CD14-positive monocyte (primary cell): ENCODE measurements around the gene NONO. TPM values are rescaled to one million over a fixed set of nuclear protein-coding genes. Genes with fewer than 3 reads are reported as not detected.

Experiments
- DNase-seq, 3 donors: peaks; one replicate each; pipeline ENCODE4 v3.0.0-alpha.2; 2011 to 2022
- H2AFZ ChIP-seq: 2 replicates; pipeline ENCODE4 v1.6.0; 2012; ENCODE audit warnings: mild to moderate bottlenecking, low read depth, low read length, inconsistent platforms; ENCODE audit not compliant: insufficient read depth, poor library complexity, severe bottlenecking
- H3K27ac ChIP-seq, 2 donors: 1 replicate in 1 of 2; 2 replicates in 1 of 2; pipeline ENCODE4 v1.5.1; 2012 to 2013; ENCODE audit warnings: low read length in 2 of 2, control low read depth in 1 of 2, inconsistent platforms in 1 of 2, low read depth in 1 of 2, mild to moderate bottlenecking in 1 of 2
- H3K27me3 ChIP-seq, 2 donors: one replicate each; pipeline versions ENCODE4 v1.6.0 to v1.6.1; 2011 to 2013; ENCODE audit warnings: low read length in 2 of 2; ENCODE audit not compliant: control insufficient read depth in 2 of 2, insufficient read depth in 2 of 2
- H3K36me3 ChIP-seq, 2 donors: replicated peaks in 1 of 2; 1 replicate in 1 of 2; 2 replicates in 1 of 2; pipeline versions ENCODE4 v1.5.1 to v1.6.1; 2012 to 2013; ENCODE audit warnings: low read length in 2 of 2, control low read depth in 1 of 2, inconsistent platforms in 1 of 2, mild to moderate bottlenecking in 1 of 2; ENCODE audit not compliant: insufficient read depth in 2 of 2, control insufficient read depth in 1 of 2
- H3K4me1 ChIP-seq, 2 donors: 1 replicate in 1 of 2; 2 replicates in 1 of 2; pipeline versions ENCODE4 v1.5.1 to v1.6.1; 2012 to 2013; ENCODE audit warnings: low read length in 2 of 2, control low read depth in 1 of 2, inconsistent platforms in 1 of 2, mild to moderate bottlenecking in 1 of 2, moderate library complexity in 1 of 2; ENCODE audit not compliant: insufficient read depth in 2 of 2, control insufficient read depth in 1 of 2
- H3K4me2 ChIP-seq: replicated peaks from 2 replicates; pipeline ENCODE3; 2012; ENCODE audit warnings: low read length, moderate library complexity, mild to moderate bottlenecking; ENCODE audit not compliant: poor library complexity, severe bottlenecking; ENCODE audit errors: extremely low read depth
- H3K4me3 ChIP-seq, 3 experiments: fragments of 200-600 bp in 1 of 3; sonication (generic) in 1 of 3; replicated peaks in 1 of 3; 1 replicate in 2 of 3; 2 replicates in 1 of 3; pipeline ENCODE4 v1.5.1; 2011 to 2013; ENCODE audit warnings: low read length in 3 of 3, mild to moderate bottlenecking in 3 of 3, control low read depth in 2 of 3, low read depth in 2 of 3, inconsistent platforms in 1 of 3, moderate library complexity in 1 of 3
- H3K79me2 ChIP-seq: 2 replicates; pipeline ENCODE4 v1.6.0; 2012; ENCODE audit warnings: mild to moderate bottlenecking, control low read depth, inconsistent platforms, low read length, moderate library complexity; ENCODE audit not compliant: insufficient read depth
- H3K9ac ChIP-seq: 2 replicates; pipeline ENCODE4 v1.6.0; 2017; ENCODE audit warnings: low read length, mild to moderate bottlenecking; ENCODE audit not compliant: insufficient read depth, poor library complexity, severe bottlenecking
- H3K9me3 ChIP-seq, 2 donors: replicated peaks in 1 of 2; 1 replicate in 1 of 2; 2 replicates in 1 of 2; pipeline versions ENCODE4 v1.5.1 to v1.6.1; 2012 to 2013; ENCODE audit warnings: low read length in 2 of 2, control low read depth in 1 of 2; ENCODE audit not compliant: control insufficient read depth in 1 of 2, insufficient read depth in 1 of 2
- H4K20me1 ChIP-seq: 2 replicates; pipeline ENCODE4 v1.6.0; 2012; ENCODE audit warnings: mild to moderate bottlenecking, low read length, control low read depth, moderate library complexity; ENCODE audit not compliant: insufficient read depth
- H3K27ac Mint-ChIP-seq, 7 donors: one replicate each; pipeline ENCODE4 v1.8.0; 2020; ENCODE audit warnings: mild to moderate bottlenecking in 7 of 7, mixed read lengths in 7 of 7, moderate library complexity in 6 of 7, inconsistent platforms in 2 of 7
- H3K27me3 Mint-ChIP-seq, 3 donors: one replicate each; pipeline ENCODE4 v1.8.0; 2021 to 2022; ENCODE audit warnings: low read depth in 3 of 3, mild to moderate bottlenecking in 3 of 3, mixed read lengths in 3 of 3, moderate library complexity in 3 of 3, inconsistent platforms in 1 of 3
- H3K36me3 Mint-ChIP-seq, 2 donors: one replicate each; pipeline ENCODE4 v1.8.0; 2020; ENCODE audit warnings: mixed read lengths in 2 of 2, inconsistent platforms in 1 of 2, mild to moderate bottlenecking in 1 of 2
- H3K4me1 Mint-ChIP-seq: one replicate; pipeline ENCODE4 v1.8.0; 2020; ENCODE audit warnings: mild to moderate bottlenecking, mixed read lengths
- H3K4me3 Mint-ChIP-seq, 2 donors: one replicate each; pipeline ENCODE4 v1.8.0; 2020; ENCODE audit warnings: mild to moderate bottlenecking in 2 of 2, mixed read lengths in 2 of 2, moderate library complexity in 1 of 2
- H3K9me3 Mint-ChIP-seq, 7 donors: one replicate each; pipeline ENCODE4 v1.8.0; 2020 to 2022; ENCODE audit warnings: mixed read lengths in 7 of 7, mild to moderate bottlenecking in 6 of 7, moderate library complexity in 6 of 7, inconsistent platforms in 2 of 7
- WGBS: methylation state at CpG from one replicate; pipeline ENCODE4 v1.1.5; 2013; ENCODE audit warnings: missing lambda C conversion rate; ENCODE audit not compliant: insufficient coverage; 5-methylcytosine and 5-hydroxymethylcytosine counted together
- intact Hi-C, 2 donors: fragments of 100-400 bp; cut with micrococcal nuclease; formaldehyde crosslinking; loops; one replicate each; pipeline versions ENCODE4 v1.15.0 to v1.15.1; 2023
- polyA plus RNA-seq, 3 donors: library from polyadenylated mRNA; depleted of rRNA in 1 of 3; unstranded in 2 of 3; stranded (reverse) in 1 of 3; fragments of 300-500 nt in 2 of 3; fragments of >200 nt in 1 of 3; fragmentation: Illumina TruSeq in 2 of 3; gene quantifications; 1 replicate in 2 of 3; 2 replicates in 1 of 3; pipeline ENCODE4 v1.2.3, GENCODE V29; 2012 to 2021
- TF ChIP-seq, protein P1 (sequence below): fragments of 200-600 bp; IDR thresholded peaks from one replicate; pipeline ENCODE4 v1.8.0; 2022; ENCODE audit warnings: antibody characterized with exemption, mild to moderate bottlenecking

The NONO gene
- polyA plus RNA-seq, 3 donors = 111 to 133 (median 122) TPM

GRCh38 chrX:71291381-71291780 is 7.9 kb downstream of the NONO start:
- DNase-seq = no peak
- H3K27me3 ChIP-seq = no peaks in the 10 kb centered on the region
- no CpG with 5 or more reads among the region's 6 CpGs for WGBS
- Mint-ChIP-seq H3K36me3 (peaks cover 31 to 64% of the 10 kb centered on the region in 2 donors), H3K9me3 (no peaks in the 10 kb centered on the region), H3K27ac (no peak overlapping the region), H3K27me3 (peaks cover 0 to 4% (median 0%) of the 10 kb centered on the region in 3 donors), H3K4me1 (peaks cover 2% of the 10 kb centered on the region), H3K4me3 (no peak overlapping the region)
- TF ChIP-seq, protein P1, sequence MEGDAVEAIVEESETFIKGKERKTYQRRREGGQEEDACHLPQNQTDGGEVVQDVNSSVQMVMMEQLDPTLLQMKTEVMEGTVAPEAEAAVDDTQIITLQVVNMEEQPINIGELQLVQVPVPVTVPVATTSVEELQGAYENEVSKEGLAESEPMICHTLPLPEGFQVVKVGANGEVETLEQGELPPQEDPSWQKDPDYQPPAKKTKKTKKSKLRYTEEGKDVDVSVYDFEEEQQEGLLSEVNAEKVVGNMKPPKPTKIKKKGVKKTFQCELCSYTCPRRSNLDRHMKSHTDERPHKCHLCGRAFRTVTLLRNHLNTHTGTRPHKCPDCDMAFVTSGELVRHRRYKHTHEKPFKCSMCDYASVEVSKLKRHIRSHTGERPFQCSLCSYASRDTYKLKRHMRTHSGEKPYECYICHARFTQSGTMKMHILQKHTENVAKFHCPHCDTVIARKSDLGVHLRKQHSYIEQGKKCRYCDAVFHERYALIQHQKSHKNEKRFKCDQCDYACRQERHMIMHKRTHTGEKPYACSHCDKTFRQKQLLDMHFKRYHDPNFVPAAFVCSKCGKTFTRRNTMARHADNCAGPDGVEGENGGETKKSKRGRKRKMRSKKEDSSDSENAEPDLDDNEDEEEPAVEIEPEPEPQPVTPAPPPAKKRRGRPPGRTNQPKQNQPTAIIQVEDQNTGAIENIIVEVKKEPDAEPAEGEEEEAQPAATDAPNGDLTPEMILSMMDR = no peak
- no peak overlapping the region for H3K9ac ChIP-seq
- intact Hi-C loops = loop anchor here in 1 of 2 donors (10.0 kb wide), 1 partner anchor 83 kb away; no protein-coding TSS in a partner anchor
- H3K4me2 ChIP-seq = no peak overlapping the region
- H3K9me3 ChIP-seq = no peaks in the 10 kb centered on the region
- H4K20me1 ChIP-seq = peaks cover 63% of the 10 kb centered on the region
- H3K27ac ChIP-seq = no peak overlapping the region
- H3K4me1 ChIP-seq = no peaks in the 10 kb centered on the region
- no peak overlapping the region for H2AFZ ChIP-seq
- no peak overlapping the region for H3K4me3 ChIP-seq
- peaks cover 61% of the 10 kb centered on the region for H3K79me2 ChIP-seq
- H3K36me3 ChIP-seq = peaks cover 49 to 58% of the 10 kb centered on the region in 2 donors

DNA sequence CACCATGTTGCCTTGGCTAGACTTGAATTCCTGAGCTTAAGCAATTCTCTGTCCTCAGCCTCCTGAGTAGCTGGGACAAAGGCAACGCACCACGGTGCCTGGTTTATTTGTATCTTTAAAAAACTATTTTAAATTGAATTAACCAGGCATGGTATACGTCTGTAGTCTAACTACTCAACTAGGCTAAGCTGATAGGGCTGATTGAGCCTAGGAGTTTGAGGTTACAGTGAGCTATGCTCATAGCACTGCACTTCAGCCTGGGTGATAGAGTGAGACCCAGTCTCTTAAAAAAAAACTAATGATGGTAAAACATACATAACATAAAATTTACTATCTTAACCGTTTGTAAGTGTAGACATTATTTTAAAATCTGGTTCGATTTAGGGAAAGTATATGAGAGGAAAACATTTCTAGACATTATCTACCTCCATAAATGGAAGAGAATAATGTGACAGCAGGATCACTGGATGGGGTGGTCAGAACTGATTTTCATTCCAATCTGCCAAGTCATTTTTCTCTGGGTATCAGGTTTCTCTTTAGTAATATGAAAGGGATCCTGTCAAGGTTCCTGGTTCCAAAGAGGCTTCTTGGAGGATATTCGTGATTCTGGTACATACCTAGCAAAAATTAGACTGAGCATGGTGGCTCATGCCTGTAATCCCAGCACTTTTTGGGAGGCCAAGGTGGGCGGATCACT is 9.4 kb downstream of the NONO start:
- no peak overlapping the region for H3K4me3 ChIP-seq
- H2AFZ ChIP-seq = no peak overlapping the region
- H3K4me2 ChIP-seq = no peak overlapping the region
- TF ChIP-seq, protein P1 = no peak
- peaks cover 64 to 72% of the 10 kb centered on the region in 2 donors for H3K36me3 ChIP-seq
- Mint-ChIP-seq H3K4me3 (no peak overlapping the region), H3K36me3 (peaks cover 45 to 78% of the 10 kb centered on the region in 2 donors), H3K9me3 (no peaks in the 10 kb centered on the region), H3K27ac (no peak overlapping the region), H3K4me1 (peaks cover 2% of the 10 kb centered on the region), H3K27me3 (peaks cover 0 to 4% (median 0%) of the 10 kb centered on the region in 3 donors)
- no peak for DNase-seq
- H3K79me2 ChIP-seq = peaks cover 46% of the 10 kb centered on the region
- peaks cover 49% of the 10 kb centered on the region for H4K20me1 ChIP-seq
- no peaks in the 10 kb centered on the region for H3K9me3 ChIP-seq
- no peak overlapping the region for H3K9ac ChIP-seq
- intact Hi-C loops = loop anchor here in 1 of 2 donors (10.0 kb wide), 1 partner anchor 82 kb away; no protein-coding TSS in a partner anchor
- no peak overlapping the region for H3K27ac ChIP-seq
- H3K27me3 ChIP-seq = no peaks in the 10 kb centered on the region
- no CpG with 5 or more reads among the region's 7 CpGs for WGBS
- H3K4me1 ChIP-seq = no peaks in the 10 kb centered on the region
